Endothelial cell of umbilical vein (primary cell): ENCODE measurements around the gene KRT83. TPM values are rescaled to one million over a fixed set of nuclear protein-coding genes. Genes with fewer than 3 reads are reported as not detected.

Experiments
- BruUV-seq: library from RNA; stranded (reverse); fragments of 400-500 nt; replicated peaks from 2 replicates; lab custom pipeline; 2021; lab: Mats Ljungman, UMichigan
- CTCF ChIA-PET: fragments of 300-600, 350-600 bp; sonication (Branson Sonifier 250); formaldehyde crosslinking; loops from one replicate; lab custom pipeline; 2021; ENCODE audit warnings: antibody characterized with exemption, inconsistent platforms; lab: Charles Lee
- POLR2A ChIA-PET: fragments of 300-600, 350-600 bp; sonication (Branson Sonifier 250); formaldehyde crosslinking; loops from one replicate; lab custom pipeline; 2021; ENCODE audit warnings: antibody characterized with exemption, inconsistent platforms; lab: Charles Lee
- DNase-seq: peaks from one replicate; pipeline ENCODE4 v3.0.0-alpha.2; 2011; ENCODE audit warnings: low read depth, low spot score
- FAIRE-seq: peaks from 2 replicates; lab custom pipeline; 2011; peaks lifted over from hg19 to GRCh38; lab: Jason Lieb, UNC
- H2AFZ ChIP-seq: 2 replicates; pipeline ENCODE4 v1.6.0; 2012; ENCODE audit warnings: low read depth, low read length, control low read depth, inconsistent platforms
- H3K27ac ChIP-seq: 2 replicates; pipeline ENCODE4 v1.5.1; 2011; ENCODE audit warnings: low read depth, mild to moderate bottlenecking, control low read depth, low read length, moderate library complexity; ENCODE audit not compliant: insufficient read depth
- H3K27me3 ChIP-seq, 2 experiments: 2 replicates each; pipeline versions ENCODE4 v1.6.0 to v1.6.1; 2011; ENCODE audit warnings: low read length in 2 of 2, mixed read lengths in 1 of 2; ENCODE audit not compliant: control insufficient read depth in 2 of 2, insufficient read depth in 2 of 2
- H3K36me3 ChIP-seq, 2 experiments: 2 replicates in 1 of 2; 3 replicates in 1 of 2; pipeline ENCODE4 v1.5.1; 2011; ENCODE audit warnings: low read length in 2 of 2, mild to moderate bottlenecking in 1 of 2, moderate library complexity in 1 of 2; ENCODE audit not compliant: control insufficient read depth in 2 of 2, insufficient read depth in 2 of 2; ENCODE audit errors: extremely low read depth in 1 of 2
- H3K4me1 ChIP-seq: 3 replicates; pipeline ENCODE4 v1.5.1; 2011; ENCODE audit warnings: mild to moderate bottlenecking, low read length; ENCODE audit not compliant: control insufficient read depth, insufficient read depth; ENCODE audit errors: extremely low read depth
- H3K4me2 ChIP-seq: 2 replicates; pipeline ENCODE4 v1.6.1; 2011; ENCODE audit warnings: low read length, control low read depth, mixed read lengths; ENCODE audit not compliant: insufficient read depth
- H3K4me3 ChIP-seq, 3 experiments: fragments of 200-600 bp in 1 of 3; sonication (generic), shearing (Covaris generic) in 1 of 3; replicated peaks in 1 of 3; 2 replicates each; pipeline ENCODE4 v1.5.1; 2011 to 2016; ENCODE audit warnings: control low read depth in 3 of 3, low read length in 3 of 3, mild to moderate bottlenecking in 2 of 3, inconsistent platforms in 1 of 3, low read depth in 1 of 3, moderate library complexity in 1 of 3; ENCODE audit not compliant: insufficient read depth in 1 of 3
- H3K79me2 ChIP-seq: 2 replicates; pipeline ENCODE4 v1.6.0; 2012; ENCODE audit warnings: low read length, inconsistent platforms; ENCODE audit not compliant: control insufficient read depth, insufficient read depth
- H3K9ac ChIP-seq: replicated peaks from 2 replicates; pipeline ENCODE3; 2011; ENCODE audit warnings: low read length, control low read depth; ENCODE audit not compliant: insufficient read depth; ENCODE audit errors: extremely low read depth
- H3K9me1 ChIP-seq: replicated peaks from 3 replicates; pipeline ENCODE4 v1.6.0; 2011; ENCODE audit warnings: mild to moderate bottlenecking, low read length; ENCODE audit not compliant: control insufficient read depth, insufficient read depth; ENCODE audit errors: extremely low read depth
- H3K9me3 ChIP-seq: replicated peaks from 2 replicates; pipeline ENCODE4 v1.5.1; 2012; ENCODE audit warnings: low read length, inconsistent platforms; ENCODE audit not compliant: control insufficient read depth, insufficient read depth
- H4K20me1 ChIP-seq: replicated peaks from 2 replicates; pipeline ENCODE3; 2011; ENCODE audit warnings: mild to moderate bottlenecking, low read length; ENCODE audit not compliant: control insufficient read depth, insufficient read depth; ENCODE audit errors: extremely low read depth
- CTCF ChIP-seq, 2 donors: IDR thresholded peaks; 1 replicate in 1 of 2; 2 replicates in 1 of 2; pipeline ENCODE4 v1.5.1; 2011; ENCODE audit warnings: low read length in 2 of 2, mild to moderate bottlenecking in 2 of 2, moderate library complexity in 2 of 2, control low read depth in 1 of 2, inconsistent platforms in 1 of 2, low read depth in 1 of 2; ENCODE audit not compliant: insufficient read depth in 1 of 2; ENCODE audit errors: extremely low read depth in 1 of 2
- EZH2 ChIP-seq: IDR thresholded peaks from 2 replicates; pipeline ENCODE4 v1.6.1; 2012; ENCODE audit warnings: borderline replicate concordance, low read depth, mild to moderate bottlenecking, moderate library complexity, low read length, inconsistent platforms; ENCODE audit not compliant: severe bottlenecking
- FOS ChIP-seq: IDR thresholded peaks from 2 replicates; pipeline ENCODE4 v1.6.1; 2011; ENCODE audit warnings: mild to moderate bottlenecking, low read length, moderate library complexity, borderline replicate concordance; ENCODE audit not compliant: insufficient read depth
- GATA2 ChIP-seq: IDR thresholded peaks from 2 replicates; pipeline ENCODE4 v1.7.0; 2011; ENCODE audit warnings: low read depth, mild to moderate bottlenecking, moderate library complexity, mixed read lengths, low read length; ENCODE audit not compliant: insufficient read length, insufficient read depth
- JUN ChIP-seq: IDR thresholded peaks from 2 replicates; pipeline ENCODE4 v1.6.1; 2011; ENCODE audit warnings: borderline replicate concordance, low read depth; ENCODE audit not compliant: insufficient read length, insufficient read depth
- MAX ChIP-seq: IDR thresholded peaks from 2 replicates; pipeline ENCODE4 v1.6.1; 2011; ENCODE audit not compliant: insufficient read depth, insufficient read length
- MYC ChIP-seq: IDR thresholded peaks from one replicate; pipeline ENCODE4 v1.6.1; 2011; ENCODE audit warnings: mild to moderate bottlenecking, low read depth, low read length
- POLR2A ChIP-seq: IDR thresholded peaks from 2 replicates; pipeline ENCODE4 v1.6.1; 2012; ENCODE audit warnings: low read depth, mild to moderate bottlenecking, control low read depth, low read length
- POLR2AphosphoS5 ChIP-seq: IDR thresholded peaks from 2 replicates; pipeline ENCODE4 v1.6.1; 2012; ENCODE audit warnings: low read depth, mild to moderate bottlenecking, control low read depth, low read length, moderate library complexity; ENCODE audit not compliant: insufficient read depth
- dilution Hi-C: fragments of 300-500 bp; cut with MboI; formaldehyde crosslinking; loops from one replicate; pipeline ENCODE4 v1.15.0; 2019; ENCODE audit warnings: low sequenced_read_pairs; ENCODE audit not compliant: extremely low pct_ligation_motif_present
- intact Hi-C: fragments of 100-400 bp; cut with micrococcal nuclease; formaldehyde crosslinking; loops from one replicate; pipeline ENCODE4 v1.10.0; 2022
- polyA plus RNA-seq, 4 experiments: library from polyadenylated mRNA; depleted of rRNA in 3 of 4; stranded (reverse) in 3 of 4; unstranded in 1 of 4; fragments of >200 nt; gene quantifications; 2 replicates each; pipeline versions ENCODE4 v1.2.1 to v1.2.3, GENCODE V29; 2011 to 2012; ENCODE audit warnings: missing spikeins in 1 of 4
- total RNA-seq: library from RNA; stranded (reverse); gene quantifications from 2 replicates; pipeline ENCODE4 v1.2.3, GENCODE V29; 2021

Gene KRT83
- total and polyA plus RNA-seq, 2 donors (not counting 3 experiments of a cell fraction or from before 2014, with no cell fraction given) = not detected

- no TSS peak for BruUV-seq
- Histone ChIP-seq H3K9me3 (no peaks in the 10 kb centered on the region), H3K36me3 (no peaks in the 10 kb centered on the region), H3K27me3 (peaks cover 2 to 12% of the 10 kb centered on the region in 2 experiments), H3K27ac (no peak within 1 kb of the TSS), H3K9ac (no peak within 1 kb of the TSS), H3K79me2 (no peaks in the 10 kb centered on the region), H3K4me2 (no peak within 1 kb of the TSS), H3K4me3 (no peak within 1 kb of the TSS), H3K4me1 (no peaks in the 10 kb centered on the region), H3K9me1 (no peaks in the 10 kb centered on the region), H4K20me1 (no peaks in the 10 kb centered on the region), H2AFZ (no peak within 1 kb of the TSS)
- ChIA-PET POLR2A (no interaction called here), CTCF (interaction anchor here (8.3 kb wide), 1 partner anchor 514 kb away, joined by 126 read pairs; no protein-coding TSS in a partner anchor)
- dilution Hi-C loops (no loop called here), intact Hi-C loops (no loop called here)
- TF ChIP-seq POLR2A (no peak), JUN (no peak), EZH2 (no peak), GATA2 (no peak), FOS (no peak), POLR2AphosphoS5 (no peak), CTCF (IDR thresholded peaks at IDR 0.05; ENCODE audit: extremely low read depth in 1 of 2, insufficient read depth in 1 of 2, low read depth in 1 of 2, low read length in 2 of 2) (no peak), MYC (no peak), MAX (no peak)
- DNase-seq = no peak
- no peak for FAIRE-seq
Measured at GRCh38 chr12:52366738-52367485, 45.7 kb upstream of the KRT83 start, which contains the start of gene KRT85. Gene KRT85 (minus strand): TSS chr12:52367481. CDS start chr12:52367405, 76 bp downstream.
